ENCODE measurements around the gene TMEM109.
A peak's percentile ranks its signal among the peaks of the same experiment; 100 is the strongest.

The TMEM109 gene

GRCh38 chr11:60900673-60901404, 13.1 kb upstream of the TMEM109 start:
- Histone ChIP-seq H3K27ac (no peak overlapping the region; the same call in 1 of the 2 replicates), H4K20me1 (ENCODE audit: insufficient read depth) (0 out of 2 replicates have a peak, but pooled peaks cover 6% of the 10 kb centered on the region), H3K4me2 (no peak overlapping the region), H3K9ac (no peak overlapping the region), H2AFZ (ENCODE audit: low read depth) (no peak overlapping the region), H3K4me1 (ENCODE audit: low read depth, poor library complexity, severe bottlenecking) (peaks cover 26% of the 10 kb centered on the region), H3K36me3 (ENCODE audit: insufficient read depth) (peaks cover 11% of the 10 kb centered on the region), H3K4me3 (IDR thresholded peaks at IDR 0.05; ENCODE audit: insufficient read depth, low read depth, low read length) (no peak overlapping the region), H3K79me2 (ENCODE audit: insufficient read depth, low read depth) (peaks cover 36% of the 10 kb centered on the region), H3K27me3 (ENCODE audit: insufficient read depth, low read depth) (no peaks in the 10 kb centered on the region)
- no peak for TF ChIP-seq CTCF (conservative IDR thresholded peaks at IDR 0.05; ENCODE audit: low read depth, low read length)

- TF ChIP-seq CTCF (conservative IDR thresholded peaks at IDR 0.05; ENCODE audit: low read depth, low read length) = no peak
- no peak overlapping the region for H3K9ac ChIP-seq
- 0 out of 2 replicates have a peak, but pooled peaks cover 6% of the 10 kb centered on the region for H4K20me1 ChIP-seq (ENCODE audit: insufficient read depth)
- H3K4me2 ChIP-seq = no peak overlapping the region
- H2AFZ ChIP-seq (ENCODE audit: low read depth) = no peak overlapping the region
- no peak overlapping the region for H3K4me3 ChIP-seq (IDR thresholded peaks at IDR 0.05; ENCODE audit: insufficient read depth, low read depth, low read length)
- H3K79me2 ChIP-seq (ENCODE audit: insufficient read depth, low read depth) = peaks cover 41% of the 10 kb centered on the region
- no peak overlapping the region for H3K27ac ChIP-seq
- H3K36me3 ChIP-seq (ENCODE audit: insufficient read depth) = peaks cover 3% of the 10 kb centered on the region; the same call in 1 of the 2 replicates
- peaks cover 31% of the 10 kb centered on the region for H3K4me1 ChIP-seq (ENCODE audit: low read depth, poor library complexity, severe bottlenecking)
- H3K27me3 ChIP-seq (ENCODE audit: insufficient read depth, low read depth) = no peaks in the 10 kb centered on the region
Measured at GRCh38 chr11:60902625-60903024, 11.3 kb upstream of the TMEM109 start.

- H3K27ac ChIP-seq = no peak overlapping the region
Measured at GRCh38 chr11:60905047-60905446, 8.9 kb upstream of the TMEM109 start.

GRCh38 chr11:60905551-60906113, 8.3 kb upstream of the TMEM109 start:
- H2AFZ ChIP-seq (ENCODE audit: low read depth) = peak overlapping the region; percentile 63
- H3K27me3 ChIP-seq (ENCODE audit: insufficient read depth, low read depth) = no peaks in the 10 kb centered on the region
- H4K20me1 ChIP-seq (ENCODE audit: insufficient read depth) = 0 out of 2 replicates have a peak, but pooled peaks cover 6% of the 10 kb centered on the region
- peaks cover 41% of the 10 kb centered on the region for H3K79me2 ChIP-seq (ENCODE audit: insufficient read depth, low read depth)
- peak overlapping the region; percentile 84 for H3K27ac ChIP-seq
- H3K4me3 ChIP-seq (IDR thresholded peaks at IDR 0.05; ENCODE audit: insufficient read depth, low read depth, low read length) = peak overlapping the region; percentile 14
- H3K4me2 ChIP-seq = peak overlapping the region; percentile 97
- H3K4me1 ChIP-seq (ENCODE audit: low read depth, poor library complexity, severe bottlenecking) = peaks cover 44% of the 10 kb centered on the region
- no peak for TF ChIP-seq CTCF (conservative IDR thresholded peaks at IDR 0.05; ENCODE audit: low read depth, low read length)
- H3K36me3 ChIP-seq (ENCODE audit: insufficient read depth) = no peaks in the 10 kb centered on the region
- peak overlapping the region; percentile 86 for H3K9ac ChIP-seq

More at GRCh38 chr11:60905047-60905446, 8.9 kb upstream of the TMEM109 start:
- H3K9ac ChIP-seq = peak overlapping the region; percentile 86; the same call in 1 of the 2 replicates
- 0 out of 2 replicates have a peak, but pooled peaks cover 6% of the 10 kb centered on the region for H4K20me1 ChIP-seq (ENCODE audit: insufficient read depth)
- H3K79me2 ChIP-seq (ENCODE audit: insufficient read depth, low read depth) = peaks cover 41% of the 10 kb centered on the region
- H2AFZ ChIP-seq (ENCODE audit: low read depth) = no peak overlapping the region
- peak overlapping the region; percentile 97 for H3K4me2 ChIP-seq
- TF ChIP-seq CTCF (conservative IDR thresholded peaks at IDR 0.05; ENCODE audit: low read depth, low read length) = no peak
- no peaks in the 10 kb centered on the region for H3K27me3 ChIP-seq (ENCODE audit: insufficient read depth, low read depth)
- peaks cover 38% of the 10 kb centered on the region for H3K4me1 ChIP-seq (ENCODE audit: low read depth, poor library complexity, severe bottlenecking)
- peak overlapping the region; percentile 3 for H3K4me3 ChIP-seq (IDR thresholded peaks at IDR 0.05; ENCODE audit: insufficient read depth, low read depth, low read length)
- no peaks in the 10 kb centered on the region for H3K36me3 ChIP-seq (ENCODE audit: insufficient read depth)

All from KMS-11 (cell line).